Measurements from ENCODE around the gene PARP9. TPM values are rescaled to one million over a fixed set of nuclear protein-coding genes. Genes with fewer than 3 reads are reported as not detected.
"Not testable (repeated sequence)": the region's sequence is repeated elsewhere in the genome, so short reads cannot be mapped to it uniquely, and the experiment has no call there.

The PARP9 gene
- total RNA-seq, 2 donors from 2014 or later, result 26.9 to 70.1 TPM

DNA sequence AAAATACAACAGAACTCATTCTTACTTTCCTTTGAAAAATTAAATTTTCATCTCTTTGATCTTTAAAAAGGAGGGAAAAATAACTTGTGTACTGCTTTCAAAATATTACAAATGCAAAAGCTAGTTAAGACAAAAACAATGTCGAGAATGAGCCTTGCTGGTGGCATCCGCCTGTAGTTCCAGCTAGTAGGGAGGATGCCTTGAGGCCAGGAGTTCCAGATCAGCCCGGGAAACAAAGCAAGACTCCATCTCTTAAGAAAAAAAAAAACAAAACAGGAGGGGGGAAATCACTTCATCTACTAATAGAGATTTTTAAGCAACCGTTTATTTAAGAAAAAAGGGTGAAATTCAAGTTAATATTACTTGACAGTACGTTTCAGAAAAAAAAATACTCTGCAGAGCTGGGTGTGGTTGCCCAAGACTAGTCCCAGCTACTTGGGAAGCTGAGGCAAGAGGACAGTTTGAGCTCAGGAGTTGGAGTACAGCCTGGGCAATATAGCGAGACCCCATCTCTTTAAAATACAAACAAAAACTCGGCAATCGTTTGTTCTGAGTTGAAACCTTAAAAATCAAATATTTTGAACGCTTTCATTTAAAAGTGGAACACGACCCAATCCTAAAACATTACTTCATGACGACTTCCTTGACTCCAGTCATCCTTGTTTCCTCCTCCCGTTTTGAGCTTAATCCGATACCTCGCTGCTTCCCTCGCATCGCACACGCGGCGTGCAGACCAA is 50.5 kb downstream of the PARP9 start:
- DNase-seq (ENCODE audit: low spot score in 2 of 2), result no peak
- Mint-ChIP-seq H3K9me3 (no peaks in the 10 kb centered on the region), H3K36me3 (peaks cover 7 to 20% of the 10 kb centered on the region in 2 donors), H3K27ac (peak overlapping the region; percentile 77 to 85)
- no peak for ATAC-seq

- Mint-ChIP-seq H3K36me3 (peaks cover 7 to 20% of the 10 kb centered on the region in 2 donors), H3K27ac (no peak overlapping the region), H3K9me3 (no peaks in the 10 kb centered on the region)
- ATAC-seq, result no peak
- DNase-seq (ENCODE audit: low spot score in 2 of 2), result no peak
Observed at GRCh38 chr3:122512284-122512683, 51.8 kb downstream of the PARP9 start.

- ATAC-seq, result no peak
- H3K27ac Mint-ChIP-seq, result no peak overlapping the region
- no peaks in the 10 kb centered on the region for H3K9me3 Mint-ChIP-seq
- DNase-seq (ENCODE audit: low spot score in 2 of 2), result no peak
- H3K36me3 Mint-ChIP-seq, result peaks cover 7 to 20% of the 10 kb centered on the region in 2 donors
Observed at GRCh38 chr3:122510878-122511535, 53.1 kb downstream of the PARP9 start.

DNA sequence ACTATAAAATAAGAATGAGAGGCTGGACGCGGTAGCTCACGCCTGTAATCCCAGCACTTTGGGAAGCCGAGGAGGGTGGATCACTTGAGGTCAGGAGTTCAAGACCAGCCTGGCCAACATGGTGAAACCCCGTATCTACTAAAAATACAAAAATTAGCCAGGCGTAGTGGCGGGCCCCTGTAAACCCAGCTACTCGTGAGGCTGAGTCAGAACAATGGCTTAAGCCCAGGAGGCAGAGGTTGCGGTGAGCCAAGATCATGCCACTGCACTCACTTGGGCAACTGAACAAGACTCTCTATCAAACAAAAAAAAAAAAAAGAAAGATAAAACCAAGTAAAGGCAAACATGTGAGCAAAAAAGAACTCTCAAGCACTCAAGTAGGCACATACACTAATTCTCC is 55.2 kb downstream of the PARP9 start:
- Mint-ChIP-seq H3K36me3 (peaks cover 7 to 25% of the 10 kb centered on the region in 2 donors), H3K27ac (peak overlapping the region in 1 of 2 donors; percentile 13)
- H3K9me3 Mint-ChIP-seq; ATAC-seq; DNase-seq (ENCODE audit: low spot score in 2 of 2): not testable (repeated sequence)

DNA sequence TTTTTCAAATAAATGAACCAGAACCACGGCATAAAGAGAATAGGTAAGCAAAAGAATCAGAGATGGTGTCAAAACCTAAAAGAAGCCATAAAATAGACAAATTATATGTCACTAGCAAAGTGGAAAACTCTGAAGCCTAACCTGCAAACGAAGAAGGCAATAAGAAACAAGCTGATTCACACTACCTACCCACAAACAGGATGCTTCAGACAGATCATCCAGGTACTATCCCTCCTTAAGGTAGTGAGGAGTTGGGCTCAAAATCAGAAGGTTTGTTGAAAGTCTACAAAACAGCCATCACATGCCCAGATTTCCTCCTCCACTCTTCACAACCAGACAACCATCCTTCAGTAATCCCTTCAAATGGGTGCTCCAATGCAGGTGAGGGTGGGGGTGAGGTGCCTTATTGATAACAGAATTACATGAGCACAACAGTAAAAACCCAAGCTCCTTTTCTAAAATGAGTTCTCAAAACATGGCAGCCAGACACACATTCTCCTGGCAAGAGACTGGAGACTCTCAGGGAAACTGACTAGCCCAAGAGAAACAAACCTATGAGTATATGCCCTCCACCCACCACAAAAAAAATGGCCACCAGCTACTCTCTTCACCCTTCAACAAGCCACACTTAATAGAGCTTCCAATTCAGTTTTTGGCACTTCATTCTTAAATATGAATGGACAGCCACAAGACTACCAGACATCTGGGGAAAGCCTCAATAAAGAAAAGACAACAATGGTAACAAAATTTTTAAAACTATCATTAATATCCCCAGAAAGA is 55.8 kb downstream of the PARP9 start:
- H3K36me3 Mint-ChIP-seq, result peaks cover 7 to 25% of the 10 kb centered on the region in 2 donors
- DNase-seq (ENCODE audit: low spot score in 2 of 2) (no peak), ATAC-seq (peak; percentile 84 to 87)
- H3K9me3 Mint-ChIP-seq, result no peaks in the 10 kb centered on the region
- peak overlapping the region in 1 of 2 donors; percentile 13 for H3K27ac Mint-ChIP-seq

GRCh38 chr3:122506450-122506849 is 57.6 kb downstream of the PARP9 start:
- Mint-ChIP-seq H3K9me3 (no peaks in the 10 kb centered on the region), H3K27ac (no peak overlapping the region), H3K36me3 (peaks cover 7 to 23% of the 10 kb centered on the region in 2 donors)
- peak; percentile 18 to 47 for ATAC-seq
- DNase-seq (ENCODE audit: low spot score in 2 of 2), result no peak

- H3K36me3 Mint-ChIP-seq, result peaks cover 7 to 16% of the 10 kb centered on the region in 2 donors
- DNase-seq (ENCODE audit: low spot score in 2 of 2) (no peak), ATAC-seq (no peak)
- H3K27ac Mint-ChIP-seq, result no peak overlapping the region
- no peaks in the 10 kb centered on the region for H3K9me3 Mint-ChIP-seq
Observed at GRCh38 chr3:122505676-122506075, 58.4 kb downstream of the PARP9 start.

GRCh38 chr3:122502941-122503340 is 61.2 kb downstream of the PARP9 start:
- Mint-ChIP-seq H3K27ac (no peak overlapping the region), H3K9me3 (no peaks in the 10 kb centered on the region), H3K36me3 (peaks cover 0 to 5% of the 10 kb centered on the region in 2 donors)
- DNase-seq (ENCODE audit: low spot score in 2 of 2) (no peak), ATAC-seq (no peak)

- ATAC-seq, result no peak
- Mint-ChIP-seq H3K9me3 (no peaks in the 10 kb centered on the region), H3K27ac (no peak overlapping the region), H3K36me3 (peaks cover 0 to 5% of the 10 kb centered on the region in 2 donors)
- no peak for DNase-seq (ENCODE audit: low spot score in 2 of 2)
Observed at GRCh38 chr3:122502139-122502538, 62.0 kb downstream of the PARP9 start.

- H3K9me3 Mint-ChIP-seq; DNase-seq (ENCODE audit: low spot score in 2 of 2); H3K27ac Mint-ChIP-seq; ATAC-seq: not testable (repeated sequence)
- peaks cover 6 to 12% of the 10 kb centered on the region in 2 donors for H3K36me3 Mint-ChIP-seq
Observed at GRCh38 chr3:122500964-122501363, 63.1 kb downstream of the PARP9 start.

GRCh38 chr3:122498152-122498551 is 65.9 kb downstream of the PARP9 start:
- H3K36me3 Mint-ChIP-seq, result peaks cover 9 to 20% of the 10 kb centered on the region in 2 donors
- DNase-seq (ENCODE audit: low spot score in 2 of 2) (no peak), ATAC-seq (no peak)

GRCh38 chr3:122497425-122497824 is 66.7 kb downstream of the PARP9 start:
- H3K9me3 Mint-ChIP-seq, result no peaks in the 10 kb centered on the region
- DNase-seq (ENCODE audit: low spot score in 2 of 2) (peak in 1 of 2 donors; percentile 32), ATAC-seq (peak; percentile 100)
- no peak overlapping the region for H3K27ac Mint-ChIP-seq
- H3K36me3 Mint-ChIP-seq, result peaks cover 13 to 24% of the 10 kb centered on the region in 2 donors

More at GRCh38 chr3:122498152-122498551, 65.9 kb downstream of the PARP9 start:
- no peak overlapping the region for H3K27ac Mint-ChIP-seq
- no peaks in the 10 kb centered on the region for H3K9me3 Mint-ChIP-seq

DNA sequence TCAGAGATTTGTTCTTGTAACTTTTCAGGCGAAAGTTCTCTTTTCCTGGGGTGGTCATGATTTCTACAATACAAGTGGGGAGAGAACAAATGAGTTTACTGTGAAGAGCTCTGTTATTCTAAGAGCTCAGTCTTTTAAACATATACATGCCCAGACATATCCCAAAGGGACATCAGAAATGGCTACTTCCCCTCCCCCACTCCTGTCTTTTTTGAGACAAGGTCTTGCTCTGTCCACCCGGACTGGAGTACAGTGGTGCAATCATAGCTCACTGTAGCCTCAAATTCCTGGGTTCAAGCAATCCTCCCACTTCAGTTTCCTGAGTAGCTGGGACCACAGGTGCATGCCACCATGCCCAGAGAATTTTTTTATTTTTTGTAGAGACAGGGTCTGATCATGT is 67.6 kb downstream of the PARP9 start:
- no peaks in the 10 kb centered on the region for H3K9me3 Mint-ChIP-seq
- H3K27ac Mint-ChIP-seq, result peak overlapping the region in 1 of 2 donors; percentile 18
- no peak for ATAC-seq
- peaks cover 13 to 30% of the 10 kb centered on the region in 2 donors for H3K36me3 Mint-ChIP-seq
- no peak for DNase-seq (ENCODE audit: low spot score in 2 of 2)

- H3K36me3 Mint-ChIP-seq, result peaks cover 13 to 36% of the 10 kb centered on the region in 2 donors
- no peak for ATAC-seq
- H3K9me3 Mint-ChIP-seq, result no peaks in the 10 kb centered on the region
- no peak for DNase-seq (ENCODE audit: low spot score in 2 of 2)
- H3K27ac Mint-ChIP-seq, result no peak overlapping the region
Observed at GRCh38 chr3:122493296-122493695, 70.8 kb downstream of the PARP9 start.

- Mint-ChIP-seq H3K27ac (no peak overlapping the region), H3K9me3 (no peaks in the 10 kb centered on the region), H3K36me3 (peaks cover 10 to 25% of the 10 kb centered on the region in 2 donors)
- peak; percentile 26 to 86 for ATAC-seq
- DNase-seq (ENCODE audit: low spot score in 2 of 2), result no peak
Observed at GRCh38 chr3:122488262-122488973, 75.7 kb downstream of the PARP9 start.

DNA sequence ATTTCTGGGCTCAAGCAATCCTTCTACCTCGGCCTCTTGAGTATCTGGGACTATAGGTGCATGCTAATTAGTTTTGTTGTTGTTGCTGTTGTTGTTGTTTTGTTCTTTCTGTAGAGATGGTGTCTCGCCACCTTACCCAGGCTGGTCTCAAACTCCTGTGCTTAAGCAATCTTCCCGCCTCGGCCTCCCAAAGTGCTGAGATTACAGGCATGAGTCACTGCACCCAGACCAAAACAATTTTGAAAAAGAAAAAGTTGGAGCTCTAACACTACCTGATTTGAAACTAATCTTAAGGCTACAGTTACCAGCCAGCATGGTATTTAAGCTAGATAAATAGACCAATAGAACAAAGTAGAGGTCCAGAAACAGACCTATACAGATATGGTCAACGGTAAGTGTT is 79.1 kb downstream of the PARP9 start:
- ATAC-seq (no peak), DNase-seq (ENCODE audit: low spot score in 2 of 2) (no peak)
- Mint-ChIP-seq H3K27ac (no peak overlapping the region), H3K36me3 (peaks cover 9 to 12% of the 10 kb centered on the region in 2 donors), H3K9me3 (no peaks in the 10 kb centered on the region)

Data from activated naive CD4-positive, alpha-beta T cell treated with anti-CD3 and anti-CD28 coated beads, Interleukin-2, amount 50 U/mL, for 72 hours (primary cell).